HG03342 (cell line): Measurements from ENCODE around the gene HSPB6.

ENCODE experiments used
- ATAC-seq: cut with Tn5 transposase; IDR thresholded peaks from one replicate; pipeline ENCODE4 v1.9.1; 2021; ENCODE audit warnings: mild to moderate bottlenecking, moderate library complexity; ENCODE audit not compliant: unreplicated experiment

HSPB6 gene

GRCh38 chr19:35767288-35768081 lies 10.7 kb upstream of the HSPB6 start:
- ATAC-seq: no peak

- no peak for ATAC-seq
Measured at GRCh38 chr19:35766571-35767104, 9.8 kb upstream of the HSPB6 start.

- ATAC-seq: no peak
Measured at GRCh38 chr19:35764432-35765315, 7.8 kb upstream of the HSPB6 start.

- no peak for ATAC-seq
Measured at GRCh38 chr19:35760711-35761349, 4.0 kb upstream of the HSPB6 start.

- ATAC-seq: no peak
Measured at GRCh38 chr19:35759697-35760096, 2.9 kb upstream of the HSPB6 start.

- ATAC-seq: peak; percentile 94
Measured at GRCh38 chr19:35757749-35758608, 1.1 kb upstream of the HSPB6 start, which contains the start of gene PROSER3. TSS of gene PROSER3 (plus strand) at chr19:35758176. CDS start at chr19:35758216, 40 bp downstream.

- ATAC-seq: peak; percentile 9
Measured at GRCh38 chr19:35757231-35757748, 461 bp upstream of the HSPB6 start.

- ATAC-seq: no peak
Measured at GRCh38 chr19:35755550-35756376, 1.1 kb downstream of the HSPB6 start.

- ATAC-seq: no peak
Measured at GRCh38 chr19:35755131-35755549, 1.7 kb downstream of the HSPB6 start.

GRCh38 chr19:35754370-35755130 lies 2.3 kb downstream of the HSPB6 start:
- ATAC-seq: no peak

- ATAC-seq: no peak
Measured at GRCh38 chr19:35753634-35754369, 3.0 kb downstream of the HSPB6 start.

GRCh38 chr19:35752746-35753350 lies 4.0 kb downstream of the HSPB6 start:
- no peak for ATAC-seq

- ATAC-seq: no peak
Measured at GRCh38 chr19:35751839-35752745, 4.7 kb downstream of the HSPB6 start.

GRCh38 chr19:35750167-35750566 lies 6.7 kb downstream of the HSPB6 start:
- no peak for ATAC-seq

GRCh38 chr19:35748106-35749020 lies 8.5 kb downstream of the HSPB6 start, which contains the start of gene LIN37:
TSS of gene LIN37 (plus strand) at chr19:35748576. CDS start at chr19:35748725, 149 bp downstream.
- ATAC-seq: peak; percentile 72
